Measurements from ENCODE around the gene VSTM1. TPM values are rescaled to one million over a fixed set of nuclear protein-coding genes. Genes with fewer than 3 reads are reported as not detected.

VSTM1 gene
- total RNA-seq, 1 experiment from 2014 or later: 0.59 TPM

DNA sequence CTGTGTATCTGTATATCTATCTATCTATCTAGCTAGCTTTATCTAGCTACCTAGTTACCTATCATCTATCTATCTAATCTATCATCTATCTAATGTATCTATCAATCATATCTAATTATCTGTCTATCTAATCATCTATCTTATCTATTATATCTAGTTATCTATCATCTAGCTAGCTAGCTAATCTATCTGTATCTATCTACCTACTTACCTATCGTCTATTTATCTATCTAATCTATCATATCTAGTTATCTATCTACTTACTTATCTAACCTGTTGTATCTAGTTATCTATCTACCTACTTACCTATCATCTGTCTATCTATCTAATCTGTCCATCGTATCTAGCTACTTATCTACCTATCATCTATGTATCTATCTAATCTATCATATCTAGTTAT is 17.9 kb downstream of the VSTM1 start:
- no peaks in the 10 kb centered on the region; the same call in 1 of the 2 replicates for H3F3A ChIP-seq (ENCODE audit: insufficient read depth, low read depth)
- H3K4me1 ChIP-seq (replicated peaks; ENCODE audit: insufficient read depth): peaks cover 4% of the 10 kb centered on the region; the same call in 1 of the 2 replicates
- no TSS peak for BruUV-seq (replicated peaks)
- no peak overlapping the region for H3K4me2 ChIP-seq
- no peaks in the 10 kb centered on the region for H3K36me3 ChIP-seq (ENCODE audit: low read depth)
- H3K4me3 ChIP-seq: no peak overlapping the region
- DNase-seq: no peak
- TF ChIP-seq EZH2 (IDR thresholded peaks at IDR 0.05; ENCODE audit: low read depth): no peak
- TF ChIP-seq, protein P1, sequence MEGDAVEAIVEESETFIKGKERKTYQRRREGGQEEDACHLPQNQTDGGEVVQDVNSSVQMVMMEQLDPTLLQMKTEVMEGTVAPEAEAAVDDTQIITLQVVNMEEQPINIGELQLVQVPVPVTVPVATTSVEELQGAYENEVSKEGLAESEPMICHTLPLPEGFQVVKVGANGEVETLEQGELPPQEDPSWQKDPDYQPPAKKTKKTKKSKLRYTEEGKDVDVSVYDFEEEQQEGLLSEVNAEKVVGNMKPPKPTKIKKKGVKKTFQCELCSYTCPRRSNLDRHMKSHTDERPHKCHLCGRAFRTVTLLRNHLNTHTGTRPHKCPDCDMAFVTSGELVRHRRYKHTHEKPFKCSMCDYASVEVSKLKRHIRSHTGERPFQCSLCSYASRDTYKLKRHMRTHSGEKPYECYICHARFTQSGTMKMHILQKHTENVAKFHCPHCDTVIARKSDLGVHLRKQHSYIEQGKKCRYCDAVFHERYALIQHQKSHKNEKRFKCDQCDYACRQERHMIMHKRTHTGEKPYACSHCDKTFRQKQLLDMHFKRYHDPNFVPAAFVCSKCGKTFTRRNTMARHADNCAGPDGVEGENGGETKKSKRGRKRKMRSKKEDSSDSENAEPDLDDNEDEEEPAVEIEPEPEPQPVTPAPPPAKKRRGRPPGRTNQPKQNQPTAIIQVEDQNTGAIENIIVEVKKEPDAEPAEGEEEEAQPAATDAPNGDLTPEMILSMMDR (conservative IDR thresholded peaks at IDR 0.05): no peak
- CTCF ChIA-PET: no interaction called here
- no peak overlapping the region for H2AFZ ChIP-seq
- no peaks in the 10 kb centered on the region for H4K20me1 ChIP-seq (ENCODE audit: insufficient read depth)
- POLR2A ChIA-PET (ENCODE audit: unreplicated experiment): no interaction called here
- intact Hi-C loops (cut with micrococcal nuclease; ENCODE audit: unreplicated experiment): no loop called here
- H3K9me2 ChIP-seq (ENCODE audit: insufficient read depth): no peaks in the 10 kb centered on the region
- no peaks in the 10 kb centered on the region for H3K9me3 ChIP-seq (ENCODE audit: insufficient read depth, low read depth)
- H3K79me2 ChIP-seq (ENCODE audit: low read depth): no peaks in the 10 kb centered on the region
- no peak overlapping the region for H3K27ac ChIP-seq
- peaks cover 28% of the 10 kb centered on the region for H3K27me3 ChIP-seq (ENCODE audit: insufficient read depth, low read depth)

DNA sequence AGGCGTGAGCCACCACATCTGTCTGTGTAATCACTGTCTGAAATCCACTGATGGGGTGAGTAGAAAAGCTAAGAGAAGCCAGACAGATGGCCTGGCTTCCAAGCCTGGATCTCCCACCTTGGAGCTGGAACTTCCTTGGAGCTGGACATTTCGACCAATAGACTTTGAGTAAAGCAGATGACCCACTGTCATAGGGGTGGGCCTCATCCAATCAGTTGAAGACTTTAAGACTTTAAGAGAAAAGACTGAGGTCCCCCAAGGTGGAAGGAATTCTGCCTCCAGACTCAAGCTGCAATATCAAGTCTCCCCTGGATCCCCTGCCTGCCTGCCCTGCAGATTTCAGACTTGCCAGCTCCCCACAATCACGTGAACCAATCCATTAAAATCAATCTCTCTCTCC is 20.7 kb downstream of the VSTM1 start:
- Histone ChIP-seq H3K27ac (no peak overlapping the region), H3K4me3 (no peak overlapping the region), H3K27me3 (ENCODE audit: insufficient read depth, low read depth) (peaks cover 21% of the 10 kb centered on the region), H3K4me2 (no peak overlapping the region), H2AFZ (no peak overlapping the region), H3K79me2 (ENCODE audit: low read depth) (no peaks in the 10 kb centered on the region), H3K36me3 (ENCODE audit: low read depth) (no peaks in the 10 kb centered on the region), H3F3A (ENCODE audit: insufficient read depth, low read depth) (no peaks in the 10 kb centered on the region; the same call in 1 of the 2 replicates), H3K9me2 (ENCODE audit: insufficient read depth) (no peaks in the 10 kb centered on the region), H3K4me1 (replicated peaks; ENCODE audit: insufficient read depth) (peaks cover 4% of the 10 kb centered on the region; the same call in 1 of the 2 replicates), H4K20me1 (ENCODE audit: insufficient read depth) (no peaks in the 10 kb centered on the region), H3K9me3 (ENCODE audit: insufficient read depth, low read depth) (no peaks in the 10 kb centered on the region)
- CTCF ChIA-PET: no interaction called here
- DNase-seq: no peak
- no TSS peak for BruUV-seq (replicated peaks)
- intact Hi-C loops (cut with micrococcal nuclease; ENCODE audit: unreplicated experiment): no loop called here
- no peak for TF ChIP-seq EZH2 (IDR thresholded peaks at IDR 0.05; ENCODE audit: low read depth)
- TF ChIP-seq, protein P1 (conservative IDR thresholded peaks at IDR 0.05): no peak
- POLR2A ChIA-PET (ENCODE audit: unreplicated experiment): no interaction called here

DNA sequence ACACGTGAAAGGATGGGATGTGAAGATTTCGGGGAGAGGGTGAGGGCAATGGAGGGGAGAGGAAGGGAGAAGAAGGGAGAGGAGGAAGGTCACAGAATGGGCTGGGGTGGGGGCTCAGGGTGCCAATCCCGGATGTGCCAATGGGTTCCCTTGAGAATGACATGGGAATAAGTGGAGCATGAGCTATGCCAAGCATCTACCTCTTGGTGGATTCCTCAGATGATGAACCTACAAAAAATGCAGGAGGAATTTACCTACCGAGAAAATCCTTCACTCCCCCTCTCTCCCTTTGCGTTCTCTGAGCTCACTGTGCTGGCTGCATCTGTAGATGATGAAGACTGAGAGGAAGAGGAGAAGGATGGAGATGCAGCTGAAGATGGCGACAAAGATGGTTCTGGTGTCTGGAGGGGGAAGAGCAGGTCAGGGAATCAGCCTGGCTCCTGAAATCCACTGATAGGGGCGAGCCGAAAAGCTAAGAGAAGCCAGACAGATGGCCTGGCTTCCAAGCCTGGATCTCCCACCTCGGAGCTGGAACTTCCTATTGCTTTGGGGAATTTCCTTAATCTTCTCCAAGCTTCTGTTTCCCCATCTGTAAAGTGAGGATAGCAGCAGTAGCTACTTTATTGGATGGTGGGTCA is 21.6 kb downstream of the VSTM1 start:
- Histone ChIP-seq H3K4me1 (replicated peaks; ENCODE audit: insufficient read depth) (peaks cover 4% of the 10 kb centered on the region; the same call in 1 of the 2 replicates), H3K36me3 (ENCODE audit: low read depth) (no peaks in the 10 kb centered on the region), H4K20me1 (ENCODE audit: insufficient read depth) (no peaks in the 10 kb centered on the region), H3K27ac (no peak overlapping the region), H3K4me3 (no peak overlapping the region), H3K27me3 (ENCODE audit: insufficient read depth, low read depth) (peaks cover 21% of the 10 kb centered on the region), H3K9me2 (ENCODE audit: insufficient read depth) (no peaks in the 10 kb centered on the region), H3K9me3 (ENCODE audit: insufficient read depth, low read depth) (no peaks in the 10 kb centered on the region), H3K4me2 (peak overlapping the region; percentile 8; the same call in 1 of the 2 replicates), H3F3A (ENCODE audit: insufficient read depth, low read depth) (no peaks in the 10 kb centered on the region; the same call in 1 of the 2 replicates), H3K79me2 (ENCODE audit: low read depth) (no peaks in the 10 kb centered on the region), H2AFZ (0 out of 2 replicates have a peak overlapping the region, but pooled peaks have one; percentile 7)
- no TSS peak for BruUV-seq (replicated peaks)
- peak; percentile 22 to 64 for DNase-seq
- intact Hi-C loops (cut with micrococcal nuclease; ENCODE audit: unreplicated experiment): no loop called here
- ChIA-PET CTCF (interaction anchor here (0.5 to 0.8 kb wide), 4 partner anchors 12 to 288 kb away, joined by 3 to 7 read pairs (median 5); no protein-coding TSS in a partner anchor), POLR2A (ENCODE audit: unreplicated experiment) (interaction anchor here (0.5 to 1.1 kb wide), 3 partner anchors 95 to 249 kb away, joined by 3 to 5 read pairs (median 3); partner anchors contain the start of genes CNOT3 and MYADM)
- TF ChIP-seq, protein P1 (conservative IDR thresholded peaks at IDR 0.05): no peak
- TF ChIP-seq EZH2 (IDR thresholded peaks at IDR 0.05; ENCODE audit: low read depth): no peak
